HG03439 (cell line): ENCODE results near the gene PPT1.

ENCODE experiments used
- ATAC-seq: cut with Tn5 transposase; IDR thresholded peaks from one replicate; pipeline ENCODE4 v1.9.1; 2021; ENCODE audit warnings: mild to moderate bottlenecking, moderate library complexity; ENCODE audit not compliant: unreplicated experiment

The PPT1 gene

DNA sequence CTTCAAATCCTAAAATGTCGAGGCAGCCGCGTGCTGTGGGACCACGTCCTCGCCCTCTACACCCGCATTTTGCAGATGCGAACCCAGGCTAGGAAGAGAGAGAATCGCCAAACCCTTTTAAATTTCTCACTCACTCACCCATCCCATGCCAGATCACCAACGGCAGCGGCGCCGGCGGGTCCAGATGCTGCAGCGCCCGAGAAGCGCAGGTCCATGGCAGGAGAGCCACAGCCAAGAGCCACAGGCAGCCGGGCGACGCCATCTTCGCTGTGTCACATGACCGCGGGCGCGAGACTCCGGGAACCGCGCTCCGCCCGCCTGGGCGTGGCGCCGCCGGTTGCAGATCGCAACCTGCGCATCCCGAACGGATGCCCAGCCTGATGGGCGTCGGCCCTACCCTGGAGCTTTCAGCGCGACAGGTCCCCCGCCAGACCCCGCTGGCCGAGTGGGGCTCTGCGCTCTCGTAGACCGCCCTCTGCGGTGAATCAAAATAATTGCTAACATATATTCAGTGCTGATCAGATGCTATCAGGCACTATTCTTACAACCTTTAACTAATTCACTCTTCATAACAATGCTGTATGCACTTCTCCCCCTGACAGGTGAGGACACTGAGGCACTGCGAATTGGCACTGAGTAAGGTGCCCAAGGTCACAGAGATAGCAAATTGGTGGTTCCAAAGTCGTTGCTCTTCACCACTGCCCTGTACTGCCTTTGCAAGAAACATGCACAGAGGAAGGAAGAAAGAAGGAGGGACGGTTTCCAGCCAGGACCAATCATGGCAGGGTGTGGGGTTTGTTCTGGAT lies at the start of gene PPT1:
Gene PPT1 (minus strand): TSS at position 276 of the 806 bp plus-strand sequence. CDS start 14 bp downstream, at position 262.
- ATAC-seq, result peak; percentile 91

DNA sequence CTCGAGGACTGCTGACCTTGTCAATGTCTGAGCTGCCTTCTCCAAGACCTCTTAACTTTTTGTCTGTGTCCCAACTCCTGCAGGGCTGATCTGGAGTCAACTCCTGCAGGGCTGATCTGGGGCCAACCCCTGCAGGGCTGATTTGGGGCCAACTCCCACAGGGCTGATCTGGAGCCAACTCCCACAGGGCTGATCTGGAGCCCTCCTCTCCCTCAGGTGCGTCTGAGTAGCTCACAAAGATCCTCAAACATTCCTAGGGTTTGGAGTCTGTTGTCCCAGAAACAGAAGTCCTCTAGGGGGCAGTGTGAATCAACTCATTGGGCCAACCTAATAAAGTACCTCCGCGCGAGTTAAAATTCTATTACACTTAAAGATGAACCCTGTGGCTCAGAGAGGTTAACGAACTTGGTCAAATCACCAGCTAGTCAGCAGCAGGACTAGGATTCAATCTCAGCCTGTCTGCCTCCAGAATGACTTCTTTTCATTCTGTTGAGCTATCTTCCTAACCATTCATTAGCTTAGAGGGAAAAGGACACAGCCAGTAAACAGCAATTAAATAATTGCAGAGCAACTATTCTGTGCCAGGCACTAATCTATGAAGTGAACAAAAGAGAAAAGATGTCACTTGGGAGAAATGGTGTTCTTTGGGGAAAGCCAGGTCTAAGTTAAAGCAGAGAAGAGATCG lies 47.0 kb upstream of the PPT1 start:
- no peak for ATAC-seq

DNA sequence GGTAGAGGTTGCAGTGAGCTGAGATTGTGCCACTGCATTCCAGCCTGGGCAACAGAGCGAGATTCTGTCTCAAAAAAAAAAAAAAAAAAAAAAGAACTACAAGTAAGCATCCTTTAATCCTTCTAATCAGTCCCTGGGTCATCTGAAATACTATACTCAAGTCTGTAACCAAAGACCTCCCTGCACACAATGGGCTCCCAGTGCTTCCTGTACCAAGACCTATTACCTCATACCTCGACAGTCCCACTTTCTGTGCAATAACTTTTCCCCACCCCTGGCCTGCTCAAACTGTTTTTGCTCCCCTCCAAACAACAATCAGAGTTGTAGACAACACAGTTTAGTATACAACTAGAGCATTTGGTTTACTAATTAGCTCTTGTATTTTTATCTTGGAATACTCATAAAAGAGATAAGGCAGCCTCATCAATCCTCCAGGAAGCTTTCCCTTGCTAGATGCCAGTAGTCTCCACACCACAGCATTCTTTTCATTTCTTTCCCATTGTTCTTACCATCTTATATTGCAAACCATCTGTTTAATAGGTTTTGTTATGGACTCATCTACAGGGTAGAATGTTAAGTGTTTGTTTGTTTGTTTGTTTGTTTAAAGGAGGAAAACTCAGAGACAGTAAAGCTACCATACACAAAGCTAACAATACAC lies 45.0 kb upstream of the PPT1 start:
- no peak for ATAC-seq

DNA sequence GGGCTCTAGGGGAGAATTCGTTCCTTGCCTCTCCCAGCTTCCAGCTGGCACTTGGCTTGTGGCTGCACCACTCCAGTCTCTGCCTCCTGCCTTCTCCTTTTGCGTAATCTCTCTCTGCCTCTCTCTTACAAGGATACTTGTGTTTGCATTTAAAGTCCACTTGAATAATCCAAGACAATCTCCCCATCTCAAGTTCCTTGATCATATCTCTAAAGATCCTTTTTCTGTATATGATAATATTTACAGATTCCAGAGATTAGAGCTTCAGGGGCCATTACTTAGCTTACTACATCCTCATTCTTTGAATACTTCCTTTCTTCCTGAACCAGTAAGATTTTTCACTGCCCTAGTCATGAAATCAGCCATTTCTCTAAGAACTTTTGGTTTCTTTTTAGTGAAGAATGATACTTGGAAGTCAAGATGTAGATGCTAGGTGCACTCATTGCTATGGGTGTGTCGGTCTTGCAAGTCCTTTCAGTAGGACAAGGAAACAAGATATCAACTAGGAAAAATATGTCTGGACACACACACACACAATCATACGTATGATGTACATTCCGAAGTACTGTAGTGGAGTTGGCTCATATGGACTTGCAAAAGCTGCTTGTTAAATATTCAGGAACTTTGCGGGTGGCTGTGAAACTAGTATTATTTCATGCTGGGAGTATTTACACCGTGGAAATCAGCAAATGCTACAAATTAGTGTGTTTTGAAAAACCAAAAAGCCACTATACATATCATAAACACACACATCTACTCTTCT lies 43.3 kb upstream of the PPT1 start:
- no peak for ATAC-seq

DNA sequence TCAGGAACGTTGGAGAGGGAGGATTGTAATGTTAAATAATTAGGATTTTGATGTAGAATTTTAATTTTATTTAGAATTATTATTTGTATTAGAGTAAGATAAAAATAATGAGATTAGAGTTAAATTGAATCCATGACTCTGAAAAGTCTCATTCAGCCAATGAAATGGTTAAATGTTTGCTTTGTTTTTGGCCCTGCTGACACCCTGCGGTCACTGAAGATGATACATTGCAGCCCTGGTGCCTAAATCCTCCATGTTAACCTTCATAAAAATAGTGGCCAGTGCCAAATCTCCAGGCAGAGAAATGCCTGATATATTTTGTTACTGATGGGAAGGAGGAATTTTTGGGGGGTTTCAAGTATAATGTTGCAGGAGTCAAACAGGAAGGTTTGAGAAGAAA lies 36.8 kb upstream of the PPT1 start:
- ATAC-seq, result no peak

DNA sequence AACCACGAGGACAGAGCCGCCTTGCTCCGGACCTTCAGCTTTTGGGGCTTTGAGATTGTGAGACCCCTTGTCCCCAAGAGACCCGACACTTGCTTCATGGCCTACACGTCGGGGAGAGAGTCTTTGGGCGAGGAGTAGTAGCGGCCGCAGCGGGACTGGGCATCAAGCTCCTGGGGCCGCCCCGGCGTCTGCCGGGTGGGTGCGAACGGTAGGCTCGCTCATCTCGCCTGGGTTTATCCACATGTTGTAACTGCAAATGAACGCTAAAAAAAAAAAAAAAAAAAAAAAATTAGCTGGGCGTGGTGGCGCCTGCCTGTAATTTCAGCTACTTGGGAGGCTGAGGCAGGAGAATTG lies 36.2 kb upstream of the PPT1 start:
- ATAC-seq, result no peak

DNA sequence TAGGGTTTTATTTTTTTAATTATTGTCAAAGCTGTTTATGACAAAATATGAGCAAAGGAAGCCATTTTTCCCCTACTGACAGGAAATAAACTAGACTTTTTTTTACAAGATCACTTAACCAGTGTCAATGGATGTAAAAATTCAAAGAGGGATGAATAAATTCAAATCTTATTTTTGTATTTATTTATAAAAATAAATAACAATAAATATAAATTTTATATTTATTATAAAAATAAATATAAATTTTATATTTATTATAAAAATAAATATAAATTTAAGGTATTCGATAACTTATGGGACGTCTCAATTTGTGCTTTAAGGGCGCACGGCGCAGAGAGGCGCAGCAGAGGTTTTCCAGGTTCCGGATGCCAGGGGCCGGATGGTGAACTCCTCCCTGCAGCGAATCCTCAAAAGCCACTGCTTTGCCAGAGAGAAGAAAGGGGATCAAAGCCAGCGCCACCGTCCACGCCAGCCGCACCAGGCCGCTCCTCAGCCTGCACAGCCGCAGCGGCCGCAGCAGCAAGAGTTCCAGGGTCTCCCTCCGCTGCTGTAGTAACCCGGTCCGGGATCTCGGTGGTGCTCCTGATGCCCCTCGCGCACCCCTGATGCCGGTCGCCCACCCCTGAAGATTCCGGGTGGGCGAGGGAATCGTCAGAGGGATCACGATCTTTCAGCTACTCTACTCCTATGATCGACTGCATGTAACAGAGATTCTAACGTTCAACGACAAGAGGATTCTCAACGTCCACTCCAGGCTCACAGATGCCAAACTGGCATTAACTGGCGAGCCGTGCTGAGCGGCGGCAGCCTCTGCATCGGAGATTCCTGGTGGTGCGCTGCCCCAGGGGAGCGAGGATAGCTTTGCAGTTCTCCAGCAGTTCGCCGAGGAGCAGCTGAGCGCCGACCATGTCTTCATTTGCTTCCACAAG lies 35.6 kb upstream of the PPT1 start:
- no peak for ATAC-seq

DNA sequence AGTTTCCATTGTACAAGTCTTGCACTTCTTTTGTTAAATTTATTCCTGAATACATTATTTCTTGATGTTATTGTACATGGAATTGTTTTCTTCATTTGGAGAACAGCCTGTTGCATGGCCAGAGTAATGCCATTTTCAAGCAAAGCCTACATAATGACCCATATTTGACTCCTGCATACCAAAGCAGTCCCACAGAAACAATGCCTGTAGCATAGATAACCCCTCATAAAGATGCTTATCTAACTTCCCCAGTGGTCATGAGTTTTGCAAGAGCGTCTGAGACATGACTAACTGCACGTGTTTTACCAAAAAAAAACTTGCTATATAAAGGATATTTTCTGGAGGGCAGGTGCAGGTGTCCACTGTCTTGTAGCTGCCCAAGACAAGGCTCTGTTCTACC lies 33.8 kb upstream of the PPT1 start:
- no peak for ATAC-seq

DNA sequence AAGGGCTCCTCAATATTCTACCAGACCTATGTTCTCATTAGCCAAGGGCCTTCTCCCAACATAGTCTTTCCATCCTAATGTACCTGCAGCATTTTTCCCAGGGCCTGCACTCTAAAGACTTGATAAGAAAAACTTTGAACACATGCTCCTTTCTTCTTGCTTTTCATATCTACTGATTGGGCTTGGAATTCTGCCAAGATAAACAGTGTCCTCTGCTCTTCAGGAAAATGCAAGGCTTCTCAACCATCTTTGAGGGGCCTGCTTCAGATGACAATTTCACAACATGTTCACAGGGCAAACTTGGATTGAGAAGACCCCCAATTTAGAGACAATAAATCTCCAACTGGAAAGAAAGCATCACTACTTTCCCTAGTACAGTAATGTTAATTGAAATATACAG lies 25.8 kb upstream of the PPT1 start:
- ATAC-seq, result no peak

DNA sequence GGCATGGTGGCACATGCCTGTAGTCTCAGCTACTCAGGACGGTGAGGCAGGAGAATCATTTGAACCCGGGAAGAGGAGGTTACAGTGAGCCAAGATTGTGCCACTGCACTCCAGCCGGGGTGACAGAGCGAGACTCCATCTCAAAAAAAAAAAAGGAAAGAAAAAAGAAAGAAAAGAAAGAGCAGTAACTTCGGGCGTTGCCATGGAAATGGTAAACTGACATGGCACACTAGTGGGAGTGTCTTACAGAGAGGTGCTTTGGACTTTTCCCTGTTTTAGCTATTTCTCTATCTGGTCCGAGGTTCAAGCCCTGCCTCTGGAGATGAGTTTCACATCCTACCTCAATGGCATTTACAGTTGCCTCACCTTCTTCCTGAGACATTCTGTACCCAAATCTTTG lies 23.1 kb upstream of the PPT1 start:
- no peak for ATAC-seq

DNA sequence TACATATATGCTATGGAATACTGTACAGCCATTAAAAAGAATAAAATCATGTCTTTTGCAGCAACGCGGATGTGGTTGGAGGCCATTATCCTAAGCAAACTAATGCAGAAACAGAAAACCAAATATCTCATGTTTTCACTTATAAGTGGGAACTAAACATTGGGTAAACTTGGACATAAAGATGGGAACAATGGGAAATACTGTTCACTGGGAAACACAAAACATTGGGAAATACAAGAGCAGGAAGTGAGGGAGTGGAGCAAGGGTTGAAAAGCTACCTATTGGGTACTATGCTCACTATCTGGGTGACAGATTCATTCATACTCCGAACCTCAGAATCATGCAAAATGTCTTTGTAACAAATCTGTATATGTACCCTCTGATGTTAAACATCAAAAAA lies 17.3 kb upstream of the PPT1 start:
- ATAC-seq, result no peak

DNA sequence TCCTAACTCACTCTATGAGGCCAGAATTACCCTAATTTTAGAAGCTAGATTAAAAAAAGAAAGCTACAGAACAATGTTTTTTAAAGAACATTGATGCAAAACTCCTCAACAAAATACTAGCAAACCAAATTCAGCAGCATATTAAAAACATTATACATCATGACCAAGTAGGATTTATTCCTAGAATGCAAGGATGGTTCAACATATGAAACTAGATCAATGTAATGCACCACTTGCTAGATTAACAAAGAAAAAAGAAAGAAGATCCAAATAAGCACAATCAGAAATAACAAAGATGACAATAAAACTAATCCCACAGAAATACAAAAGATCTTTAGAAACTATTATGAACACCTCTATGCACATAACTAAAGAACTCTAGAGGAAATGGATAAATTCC lies 13.3 kb upstream of the PPT1 start:
- no peak for ATAC-seq

DNA sequence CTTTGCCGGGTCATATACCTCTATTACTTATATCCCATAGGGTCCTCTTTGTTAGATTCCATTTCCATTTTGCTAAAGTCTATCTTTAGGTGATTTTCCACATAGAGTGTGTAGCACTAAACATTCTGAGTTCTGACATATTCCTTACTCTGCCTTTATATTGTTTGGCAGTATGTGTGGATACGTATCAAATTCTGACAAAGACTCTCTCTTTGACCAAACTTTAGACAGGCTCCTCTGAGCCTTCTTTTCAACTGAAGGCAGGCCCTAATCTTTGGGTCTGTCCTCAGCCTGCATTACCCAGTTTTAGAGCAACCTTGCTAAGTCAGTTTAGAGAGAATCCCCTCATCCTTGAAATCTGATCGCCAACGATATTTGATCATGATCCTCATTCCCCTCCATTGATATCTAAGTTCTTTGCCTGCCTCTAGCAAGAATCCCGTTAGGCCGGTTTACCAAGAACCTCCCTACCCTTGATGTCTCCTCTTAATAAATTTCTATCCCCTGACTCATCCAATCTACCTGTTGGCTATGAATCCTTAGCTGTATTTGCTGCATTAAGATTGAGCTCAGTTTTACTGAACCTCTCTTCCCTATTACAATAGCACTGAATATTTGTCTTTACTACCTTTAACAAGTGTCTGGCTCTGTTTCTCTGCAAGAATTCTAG lies 10.4 kb upstream of the PPT1 start:
- no peak for ATAC-seq

DNA sequence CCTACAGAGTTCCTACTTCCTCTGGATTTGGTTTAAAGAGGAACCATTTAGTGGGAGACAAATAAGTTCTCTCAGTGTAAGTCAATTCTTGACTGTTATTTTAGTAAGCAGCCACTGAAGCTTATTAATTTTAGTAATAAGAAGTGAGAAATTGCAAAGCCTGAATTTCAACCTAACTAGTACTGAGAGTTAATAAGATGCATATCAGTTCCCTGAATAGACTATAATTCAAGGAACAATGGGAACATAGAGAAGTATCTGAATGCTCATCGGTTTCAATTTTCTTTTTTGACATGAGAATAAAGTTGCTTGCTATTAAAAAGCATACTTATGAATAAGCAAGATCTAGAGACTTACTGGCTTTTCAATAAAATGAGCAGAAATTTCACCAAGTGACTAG lies 8.0 kb upstream of the PPT1 start:
- ATAC-seq, result no peak

DNA sequence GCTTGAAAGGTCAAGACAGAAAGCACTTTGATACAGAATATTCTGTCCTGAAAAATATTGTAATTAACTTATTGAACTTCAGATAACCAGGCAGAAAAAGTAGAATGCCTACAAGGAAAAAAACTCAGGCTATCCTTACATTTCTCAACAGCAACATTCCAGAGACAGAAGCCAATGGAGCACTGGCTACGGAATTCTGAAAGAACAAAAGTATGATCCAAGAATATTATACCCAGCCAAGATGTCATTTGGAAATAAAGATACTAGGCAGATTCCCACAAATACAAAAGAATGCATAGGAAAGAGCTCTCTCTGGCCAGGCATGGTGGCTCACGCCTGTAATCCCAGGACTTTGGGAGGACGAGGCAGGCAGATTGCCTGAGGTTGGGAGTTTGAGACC lies 5.8 kb upstream of the PPT1 start:
- no peak for ATAC-seq

DNA sequence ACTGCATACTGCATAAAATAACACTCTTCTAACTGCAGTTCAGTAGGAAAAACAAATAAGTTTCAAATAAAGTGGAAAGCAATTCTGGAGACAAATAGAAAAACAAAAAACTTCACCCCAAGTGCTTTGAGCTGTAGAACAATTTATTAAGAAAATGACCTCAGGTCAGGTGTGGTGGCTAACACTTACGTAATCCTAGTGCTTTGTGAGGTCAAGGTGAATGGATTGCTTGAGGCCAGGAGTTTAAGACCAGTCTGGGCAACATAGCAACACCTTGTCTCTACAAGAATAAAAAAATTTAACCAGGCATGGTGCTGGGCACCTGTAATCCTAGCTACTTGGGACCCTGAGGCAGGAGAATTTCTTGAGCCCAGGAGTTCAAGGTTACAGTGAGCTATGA lies 5.0 kb upstream of the PPT1 start:
- no peak for ATAC-seq

DNA sequence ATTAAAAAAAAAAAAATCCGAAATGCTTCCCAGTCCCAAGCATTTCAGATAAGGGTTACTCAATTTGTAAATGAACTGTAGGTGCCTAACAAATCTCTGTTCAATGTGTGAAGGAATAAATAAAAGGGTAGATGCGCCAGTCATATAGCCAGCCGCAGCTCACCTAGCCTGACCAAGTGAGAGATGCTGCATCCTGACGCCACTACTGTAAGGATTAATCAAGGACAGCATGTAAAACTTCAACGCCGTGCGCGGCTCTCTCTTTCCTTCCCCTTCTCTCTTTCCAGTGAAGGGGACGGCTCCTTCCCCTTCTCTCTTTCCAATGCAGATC lies 441 bp downstream of the PPT1 start:
- ATAC-seq, result peak; percentile 13

DNA sequence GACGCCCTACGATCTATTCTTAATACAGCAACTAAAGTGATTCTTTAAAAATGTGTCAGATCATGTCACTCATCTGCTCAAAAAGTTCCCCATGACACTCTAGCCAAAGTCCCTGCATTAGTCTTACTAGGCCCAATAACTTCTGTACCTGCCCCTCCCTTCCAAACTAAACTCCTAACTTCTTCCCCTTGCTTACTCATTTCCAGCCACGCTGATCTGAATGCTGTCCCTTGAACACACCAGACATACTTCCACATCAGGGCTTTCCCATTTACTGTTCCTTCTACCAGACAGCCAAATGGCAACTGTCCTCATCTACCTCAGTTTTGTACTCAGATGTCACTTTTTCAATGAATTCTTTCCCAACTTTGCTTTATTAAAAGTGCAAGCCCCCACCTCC lies 1.2 kb downstream of the PPT1 start:
- ATAC-seq, result no peak

DNA sequence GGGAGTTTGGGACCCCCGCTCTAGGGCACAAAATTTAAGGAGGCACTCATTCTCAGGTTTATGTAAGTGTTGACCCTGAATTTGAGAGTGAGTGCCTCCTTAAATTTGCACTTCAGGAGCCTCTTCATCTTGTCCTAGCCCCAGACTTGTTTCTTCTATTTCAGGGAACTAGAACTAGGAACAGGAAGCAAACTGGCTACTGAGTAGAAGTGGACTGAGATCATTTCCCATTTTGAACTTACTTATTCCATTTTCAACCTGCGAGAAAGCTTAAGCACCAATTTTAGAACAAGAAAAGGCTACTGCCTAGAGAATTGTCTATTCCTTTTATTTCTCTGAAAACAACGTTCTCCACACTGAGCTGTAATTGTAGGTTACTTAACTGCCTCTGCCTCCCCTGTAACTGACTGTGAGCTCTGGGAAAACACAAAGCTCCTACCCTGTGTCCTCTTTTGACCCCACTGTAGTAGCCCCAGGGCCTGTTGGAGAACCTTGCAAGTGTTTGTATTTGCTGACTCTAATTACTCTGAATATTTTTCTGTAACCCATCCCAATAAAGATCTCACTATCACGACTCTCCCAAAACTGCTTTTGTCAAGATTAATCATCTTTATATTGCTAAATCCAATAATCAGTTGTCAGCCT lies 2.5 kb downstream of the PPT1 start:
- ATAC-seq, result no peak
